HepG2 (cell line): Measurements from ENCODE around the gene NMU. TPM values are rescaled to one million over a fixed set of nuclear protein-coding genes. Genes with fewer than 3 reads are reported as not detected.

Source experiments
- ADNP ChIP-seq: sonication (generic); formaldehyde crosslinking; IDR thresholded peaks from 2 replicates; pipeline ENCODE4 v1.4.0; 2020; ENCODE audit warnings: missing genetic modification reagents
- ATF3 ChIP-seq: sonication (generic); formaldehyde crosslinking; IDR thresholded peaks from 2 replicates; pipeline ENCODE4 v1.4.0; 2020; ENCODE audit warnings: missing genetic modification reagents
- CBX2 ChIP-seq, 2 experiments: fragments of 200-600 bp in 1 of 2; sonication (generic); formaldehyde crosslinking in 1 of 2; IDR thresholded peaks; 2 replicates each; pipeline versions ENCODE4 v1.7.0 to v1.8.1; 2018 to 2022; ENCODE audit warnings: low read depth in 2 of 2, low read length in 1 of 2, mild to moderate bottlenecking in 1 of 2, missing genetic modification reagents in 1 of 2
- E2F2 ChIP-seq: sonication (generic); formaldehyde crosslinking; IDR thresholded peaks from 2 replicates; pipeline ENCODE4 v1.4.0; 2020; ENCODE audit warnings: missing genetic modification reagents, borderline replicate concordance
- FOSL2 ChIP-seq: sonication (generic); formaldehyde crosslinking; IDR thresholded peaks from 2 replicates; pipeline ENCODE4 v1.4.0; 2020; ENCODE audit warnings: missing genetic modification reagents
- HES4 ChIP-seq: sonication (generic); formaldehyde crosslinking; IDR thresholded peaks from 2 replicates; pipeline ENCODE4 v1.9.0; 2021; ENCODE audit warnings: mild to moderate bottlenecking, missing genetic modification reagents, borderline replicate concordance
- HOXA3 ChIP-seq: sonication (generic); formaldehyde crosslinking; IDR thresholded peaks from 2 replicates; pipeline ENCODE4 v1.5.0; 2020; ENCODE audit warnings: missing genetic modification reagents
- KDM4B ChIP-seq: sonication (generic); formaldehyde crosslinking; IDR thresholded peaks from 2 replicates; pipeline ENCODE4 v1.4.0; 2020; ENCODE audit warnings: missing genetic modification reagents
- KDM5B ChIP-seq: sonication (generic); formaldehyde crosslinking; IDR thresholded peaks from 2 replicates; pipeline ENCODE4 v1.4.0; 2020; ENCODE audit warnings: missing genetic modification reagents, mild to moderate bottlenecking, borderline replicate concordance
- KLF11 ChIP-seq: IDR thresholded peaks from 2 replicates; pipeline ENCODE4 v1.6.1; 2016; ENCODE audit warnings: missing compliant biosample characterization
- KLF15 ChIP-seq: sonication (generic); formaldehyde crosslinking; IDR thresholded peaks from 2 replicates; pipeline ENCODE4 v1.8.1; 2023; ENCODE audit warnings: borderline replicate concordance, mild to moderate bottlenecking, inconsistent platforms, missing genetic modification reagents, mixed read lengths
- MATR3 ChIP-seq: sonication (generic); formaldehyde crosslinking; IDR thresholded peaks from 2 replicates; pipeline ENCODE4 v1.4.0; 2020; ENCODE audit warnings: missing genetic modification reagents
- MIER3 ChIP-seq: IDR thresholded peaks from 2 replicates; pipeline ENCODE4 v1.6.1; 2016; ENCODE audit warnings: missing compliant biosample characterization, borderline replicate concordance
- MXI1 ChIP-seq: IDR thresholded peaks from 3 replicates; pipeline ENCODE4 v1.6.1; 2012; ENCODE audit warnings: low read depth, low read length, inconsistent platforms, borderline replicate concordance
- NCOA1 ChIP-seq: sonication (generic); formaldehyde crosslinking; IDR thresholded peaks from 2 replicates; pipeline ENCODE4 v1.9.0; 2021; ENCODE audit warnings: missing genetic modification reagents
- NCOR1 ChIP-seq: fragments of 200-600 bp; sonication (generic); IDR thresholded peaks from 2 replicates; pipeline ENCODE4 v1.7.0; 2017; ENCODE audit warnings: antibody characterized with exemption, low read length, borderline replicate concordance
- REPIN1 ChIP-seq: sonication (generic); formaldehyde crosslinking; IDR thresholded peaks from 2 replicates; pipeline ENCODE4 v1.8.0; 2022; ENCODE audit warnings: missing genetic modification reagents, low read depth, mild to moderate bottlenecking, borderline replicate concordance
- SPEN ChIP-seq: sonication (generic); formaldehyde crosslinking; IDR thresholded peaks from 2 replicates; pipeline ENCODE4 v1.5.1; 2020; ENCODE audit warnings: low read depth, mild to moderate bottlenecking, missing genetic modification reagents
- SYNCRIP ChIP-seq: fragments of 200-400 bp; formaldehyde crosslinking; IDR thresholded peaks from 2 replicates; pipeline ENCODE4 v1.6.1; 2018; ENCODE audit warnings: mild to moderate bottlenecking, low read depth, low read length; ENCODE audit not compliant: insufficient read depth
- TBX2 ChIP-seq: sonication (generic); formaldehyde crosslinking; IDR thresholded peaks from 2 replicates; pipeline ENCODE4 v1.5.0; 2020; ENCODE audit warnings: missing genetic modification reagents, mild to moderate bottlenecking, borderline replicate concordance
- ZFX ChIP-seq: sonication (generic); formaldehyde crosslinking; IDR thresholded peaks from 2 replicates; pipeline ENCODE4 v1.4.0; 2020; ENCODE audit warnings: mild to moderate bottlenecking, low read depth, missing genetic modification reagents, moderate library complexity
- ZNF10 ChIP-seq: sonication (generic); formaldehyde crosslinking; IDR thresholded peaks from 2 replicates; pipeline ENCODE4 v1.4.0; 2020; ENCODE audit warnings: mild to moderate bottlenecking, low read depth, missing genetic modification reagents, borderline replicate concordance
- ZNF414 ChIP-seq: sonication (generic); formaldehyde crosslinking; IDR thresholded peaks from 2 replicates; pipeline ENCODE4 v1.5.0; 2020; ENCODE audit warnings: missing genetic modification reagents
- ZNF652 ChIP-seq: IDR thresholded peaks from 2 replicates; pipeline ENCODE4 v1.6.1; 2016; ENCODE audit warnings: low read depth, borderline replicate concordance
- ZSCAN12 ChIP-seq: sonication (generic); formaldehyde crosslinking; IDR thresholded peaks from 2 replicates; pipeline ENCODE4 v1.9.0; 2021; ENCODE audit warnings: mild to moderate bottlenecking, missing genetic modification reagents
- polyA plus RNA-seq, 8 experiments: library from polyadenylated mRNA; depleted of rRNA in 3 of 8; stranded (reverse) in 7 of 8; unstranded in 1 of 8; fragments of >200 nt; fragmentation: Illumina TruSeq in 4 of 8; extraction: Trizol in 4 of 8; gene quantifications; 2 replicates each; pipeline versions ENCODE4 v1.2.1 to v1.2.3, GENCODE V29; 2011 to 2016; ENCODE audit warnings: low read depth in 4 of 8, missing spikeins in 1 of 8, mixed read lengths in 1 of 8; ENCODE audit not compliant: insufficient read depth in 1 of 8
- total RNA-seq, 5 experiments: library from RNA; depleted of rRNA; stranded (reverse); fragments of >200 nt; fragmentation: Illumina TruSeq; extraction: Trizol; gene quantifications; 2 replicates each; pipeline ENCODE4 v1.2.3, GENCODE V29; 2016; ENCODE audit warnings: low read depth in 1 of 5
- TF ChIP-seq, protein P1 (sequence below): sonication (generic); formaldehyde crosslinking; IDR thresholded peaks from 2 replicates; pipeline ENCODE4 v1.8.0; 2022; ENCODE audit warnings: missing genetic modification reagents, mild to moderate bottlenecking, inconsistent platforms, borderline replicate concordance
- TF ChIP-seq, protein P2 (sequence below): sonication (generic); formaldehyde crosslinking; IDR thresholded peaks from 2 replicates; pipeline ENCODE4 v1.5.0; 2020; ENCODE audit warnings: missing genetic modification reagents, mild to moderate bottlenecking, borderline replicate concordance

Gene NMU
- total and polyA plus RNA-seq, 2 of the 13 experiments (the other 11 are each of a cell fraction or from before 2014, with no cell fraction given), result not detected

GRCh38 chr4:55546756-55547465 lies 89.2 kb downstream of the NMU start, which contains the start of gene CLOCK (continued):
- peak; percentile 54; the same call in 1 of the 2 replicates for TF ChIP-seq KDM5B (CRISPR knock-in tag)
- no peak for TF ChIP-seq ZSCAN12 (CRISPR knock-in tag)
- TF ChIP-seq E2F2, result no peak; the same call in 1 of the 2 replicates
- TF ChIP-seq ATF3, result no peak
- no peak for TF ChIP-seq NCOA1 (CRISPR knock-in tag)
- peak; percentile 8; the same call in 1 of the 3 replicates for TF ChIP-seq MXI1
- TF ChIP-seq KLF11 (CRISPR knock-in tag), result peak; percentile 55; the same call in 1 of the 2 replicates
- 0 out of 2 replicates have a peak, but pooled peaks have one; percentile 38 for TF ChIP-seq ZNF414 (CRISPR knock-in tag)
- TF ChIP-seq HES4 (CRISPR knock-in tag), result no peak
- peak; percentile 55 for TF ChIP-seq SPEN (CRISPR knock-in tag)
- no peak for TF ChIP-seq ZNF652 (CRISPR knock-in tag)
- TF ChIP-seq KDM4B, result no peak
- 0 out of 2 replicates have a peak, but pooled peaks have one; percentile 20 for TF ChIP-seq HOXA3 (CRISPR knock-in tag)
- no peak for TF ChIP-seq CBX2 (IDR thresholded peaks at IDR 0.05; ENCODE audit: low read depth, low read length)
- TF ChIP-seq CBX2 (CRISPR knock-in tag; IDR thresholded peaks at IDR 0.05; ENCODE audit: low read depth), result no peak
- TF ChIP-seq MIER3 (CRISPR knock-in tag), result no peak
- no peak for TF ChIP-seq ADNP (CRISPR knock-in tag)
- TF ChIP-seq, protein P1, sequence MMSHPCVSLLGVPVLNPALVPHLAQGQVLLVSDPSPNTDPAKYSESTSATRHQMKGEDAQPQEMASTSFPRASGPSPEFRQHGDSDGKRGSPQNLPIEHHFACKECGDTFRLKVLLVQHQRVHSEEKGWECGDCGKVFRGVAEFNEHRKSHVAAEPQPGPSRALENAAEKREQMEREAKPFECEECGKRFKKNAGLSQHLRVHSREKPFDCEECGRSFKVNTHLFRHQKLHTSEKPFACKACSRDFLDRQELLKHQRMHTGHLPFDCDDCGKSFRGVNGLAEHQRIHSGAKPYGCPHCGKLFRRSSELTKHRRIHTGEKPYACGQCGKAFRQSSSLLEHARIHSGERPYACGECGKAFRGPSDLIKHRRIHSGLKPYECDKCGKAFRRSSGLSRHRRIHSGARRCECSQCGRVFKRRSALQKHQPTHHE (CRISPR knock-in tag), result no peak
- no peak for TF ChIP-seq SYNCRIP
- TF ChIP-seq KLF15, result no peak
- no peak for TF ChIP-seq ZNF10 (CRISPR knock-in tag)
- TF ChIP-seq MATR3, result no peak
- peak; percentile 32 for TF ChIP-seq TBX2 (CRISPR knock-in tag)
- no peak for TF ChIP-seq NCOR1
- peak; percentile 37; the same call in 1 of the 2 replicates for TF ChIP-seq REPIN1 (CRISPR knock-in tag)
- TF ChIP-seq ZFX (CRISPR knock-in tag), result peak; percentile 76; the same call in 1 of the 2 replicates
- peak; percentile 17; the same call in 1 of the 2 replicates for TF ChIP-seq FOSL2 (CRISPR knock-in tag)
- TF ChIP-seq, protein P2, sequence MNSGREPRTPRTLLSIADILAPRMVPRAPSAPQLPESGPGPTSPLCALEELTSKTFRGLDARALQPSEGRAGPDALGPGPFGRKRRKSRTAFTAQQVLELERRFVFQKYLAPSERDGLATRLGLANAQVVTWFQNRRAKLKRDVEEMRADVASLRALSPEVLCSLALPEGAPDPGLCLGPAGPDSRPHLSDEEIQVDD (CRISPR knock-in tag), result no peak
